ENCODE measurements around the gene KRTAP12-2.

The KRTAP12-2 gene

GRCh38 chr21:44637018-44637850 lies 29.5 kb downstream of the KRTAP12-2 start, which contains the start of gene KRTAP10-10:
Gene KRTAP10-10 (plus strand): TSS chr21:44637356. CDS start chr21:44637418, 62 bp downstream.
- Histone ChIP-seq H2AFZ (ENCODE audit: insufficient read depth, low read length, poor library complexity) (no peak within 1 kb of the TSS), H3K79me2 (ENCODE audit: control insufficient read depth, insufficient read depth, low read length, poor library complexity) (no peaks in the 10 kb centered on the region), H3K14ac (ENCODE audit: low read length) (no peak within 1 kb of the TSS), H4K8ac (ENCODE audit: low read depth, low read length) (no peak within 1 kb of the TSS), H2AK5ac (ENCODE audit: low read length) (no peak within 1 kb of the TSS), H2BK5ac (ENCODE audit: low read depth, low read length, poor library complexity) (no peak within 1 kb of the TSS), H3K4me2 (ENCODE audit: low read length) (no peak within 1 kb of the TSS), H3K4me1 (ENCODE audit: control insufficient read depth in 1 of 2, insufficient read depth in 2 of 2, low read length in 2 of 2) (no peaks in the 10 kb centered on the region), H2BK120ac (ENCODE audit: insufficient read depth, low read length, poor library complexity) (no peak within 1 kb of the TSS), H3K36me3 (ENCODE audit: control insufficient read depth in 1 of 2, insufficient read depth in 2 of 2, low read length in 2 of 2) (no peaks in the 10 kb centered on the region), H4K91ac (ENCODE audit: low read depth, low read length) (no peak within 1 kb of the TSS), H3K4me3 (ENCODE audit: low read depth, low read length) (peak within 1 kb of the TSS; percentile 56), H3K27ac (ENCODE audit: low read depth, low read length) (no peak within 1 kb of the TSS), H4K12ac (ENCODE audit: low read depth, low read length) (no peak within 1 kb of the TSS), H3K18ac (ENCODE audit: low read length) (no peak within 1 kb of the TSS), H3K79me1 (ENCODE audit: low read length) (no peaks in the 10 kb centered on the region), H3K27me3 (ENCODE audit: insufficient read depth, low read length) (no peaks in the 10 kb centered on the region), H2BK12ac (ENCODE audit: low read length) (no peak within 1 kb of the TSS), H3K9me3 (ENCODE audit: insufficient read depth, low read depth, low read length) (no peaks in the 10 kb centered on the region), H3K9ac (ENCODE audit: low read length) (no peak within 1 kb of the TSS), H3K23ac (ENCODE audit: low read length) (no peak within 1 kb of the TSS), H3K4ac (ENCODE audit: low read depth, low read length) (no peak within 1 kb of the TSS)
- WGBS (ENCODE audit: extremely low coverage, insufficient coverage, insufficient read length) = no CpG with 5 or more reads among the region's 21 CpGs
- DNase-seq = no peak

DNA sequence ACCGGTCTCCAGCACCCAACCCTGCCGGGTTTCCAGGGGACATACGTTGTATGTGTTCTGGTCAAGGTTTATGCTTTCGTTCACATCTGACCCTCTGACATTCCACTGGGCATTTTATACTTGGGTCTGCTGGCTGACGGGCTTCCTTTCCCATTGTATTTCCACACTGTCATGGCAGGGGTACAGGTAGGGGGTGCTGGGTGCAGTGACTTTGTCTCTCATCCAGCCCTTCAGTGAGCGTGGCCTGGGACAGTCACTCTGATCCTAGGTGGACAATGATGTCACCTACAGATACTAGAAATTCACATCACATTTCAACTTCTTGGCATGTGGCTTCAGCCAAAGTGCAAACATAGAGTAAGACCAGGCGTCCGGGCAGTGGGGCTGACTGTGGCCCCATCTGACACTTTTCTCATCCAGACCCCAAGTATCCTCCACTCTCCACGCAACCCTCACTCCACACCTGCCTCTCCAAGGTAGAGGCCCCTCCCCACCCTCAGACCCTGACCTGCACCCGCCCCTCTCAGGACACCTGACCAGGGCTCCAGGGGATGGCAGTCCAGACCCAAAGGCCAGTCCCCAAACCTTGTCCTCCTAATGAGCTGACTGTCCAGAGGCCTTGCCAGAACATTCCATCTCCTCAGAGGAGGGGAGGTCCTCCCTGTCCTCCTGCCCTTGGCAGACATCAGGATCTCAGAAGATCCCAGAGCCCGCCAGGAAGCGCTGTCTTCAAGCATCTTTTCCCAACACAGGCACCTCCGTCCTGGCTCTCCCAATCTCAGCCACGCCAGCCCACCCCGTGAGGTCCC lies 30.3 kb downstream of the KRTAP12-2 start:
- Histone ChIP-seq H3K4ac (ENCODE audit: low read depth, low read length) (no peak overlapping the region), H3K79me2 (ENCODE audit: control insufficient read depth, insufficient read depth, low read length, poor library complexity) (no peaks in the 10 kb centered on the region), H4K8ac (ENCODE audit: low read depth, low read length) (no peak overlapping the region), H3K9me3 (ENCODE audit: insufficient read depth, low read depth, low read length) (no peaks in the 10 kb centered on the region), H3K4me3 (ENCODE audit: low read depth, low read length) (no peak overlapping the region), H4K12ac (ENCODE audit: low read depth, low read length) (no peak overlapping the region), H3K4me2 (ENCODE audit: low read length) (no peak overlapping the region), H3K23ac (ENCODE audit: low read length) (no peak overlapping the region), H2BK120ac (ENCODE audit: insufficient read depth, low read length, poor library complexity) (no peak overlapping the region), H3K27me3 (ENCODE audit: insufficient read depth, low read length) (no peaks in the 10 kb centered on the region), H2AK5ac (ENCODE audit: low read length) (no peak overlapping the region), H4K91ac (ENCODE audit: low read depth, low read length) (no peak overlapping the region), H2BK5ac (ENCODE audit: low read depth, low read length, poor library complexity) (no peak overlapping the region), H3K18ac (ENCODE audit: low read length) (no peak overlapping the region), H2BK12ac (ENCODE audit: low read length) (no peak overlapping the region), H3K79me1 (ENCODE audit: low read length) (no peaks in the 10 kb centered on the region), H3K27ac (ENCODE audit: low read depth, low read length) (no peak overlapping the region), H3K9ac (ENCODE audit: low read length) (no peak overlapping the region), H3K14ac (ENCODE audit: low read length) (no peak overlapping the region), H3K4me1 (ENCODE audit: control insufficient read depth in 1 of 2, insufficient read depth in 2 of 2, low read length in 2 of 2) (no peaks in the 10 kb centered on the region), H3K36me3 (ENCODE audit: control insufficient read depth in 1 of 2, insufficient read depth in 2 of 2, low read length in 2 of 2) (no peaks in the 10 kb centered on the region), H2AFZ (ENCODE audit: insufficient read depth, low read length, poor library complexity) (no peak overlapping the region)
- no peak for DNase-seq
- no CpG with 5 or more reads among the region's 15 CpGs for WGBS (ENCODE audit: extremely low coverage, insufficient coverage, insufficient read length)

- no peak overlapping the region for H3K4me3 ChIP-seq (ENCODE audit: low read depth, low read length)
- H2BK5ac ChIP-seq (ENCODE audit: low read depth, low read length, poor library complexity) = no peak overlapping the region
- no peak overlapping the region for H3K23ac ChIP-seq (ENCODE audit: low read length)
- no peak overlapping the region for H3K9ac ChIP-seq (ENCODE audit: low read length)
- no peaks in the 10 kb centered on the region for H3K4me1 ChIP-seq (ENCODE audit: control insufficient read depth in 1 of 2, insufficient read depth in 2 of 2, low read length in 2 of 2)
- H3K18ac ChIP-seq (ENCODE audit: low read length) = no peak overlapping the region
- no peak overlapping the region for H4K91ac ChIP-seq (ENCODE audit: low read depth, low read length)
- H3K27me3 ChIP-seq (ENCODE audit: insufficient read depth, low read length) = no peaks in the 10 kb centered on the region
- H3K4me2 ChIP-seq (ENCODE audit: low read length) = no peak overlapping the region
- no peak overlapping the region for H3K4ac ChIP-seq (ENCODE audit: low read depth, low read length)
- no peaks in the 10 kb centered on the region for H3K79me2 ChIP-seq (ENCODE audit: control insufficient read depth, insufficient read depth, low read length, poor library complexity)
- no peak overlapping the region for H4K12ac ChIP-seq (ENCODE audit: low read depth, low read length)
- H2BK12ac ChIP-seq (ENCODE audit: low read length) = no peak overlapping the region
- no peak for DNase-seq
- no peak overlapping the region for H4K8ac ChIP-seq (ENCODE audit: low read depth, low read length)
- no peak overlapping the region for H3K14ac ChIP-seq (ENCODE audit: low read length)
- no peak overlapping the region for H2BK120ac ChIP-seq (ENCODE audit: insufficient read depth, low read length, poor library complexity)
- no peak overlapping the region for H2AK5ac ChIP-seq (ENCODE audit: low read length)
- no CpG with 5 or more reads among the region's 1 CpG for WGBS (ENCODE audit: extremely low coverage, insufficient coverage, insufficient read length)
- H3K27ac ChIP-seq (ENCODE audit: low read depth, low read length) = no peak overlapping the region
- no peaks in the 10 kb centered on the region for H3K79me1 ChIP-seq (ENCODE audit: low read length)
- H2AFZ ChIP-seq (ENCODE audit: insufficient read depth, low read length, poor library complexity) = no peak overlapping the region
- no peaks in the 10 kb centered on the region for H3K36me3 ChIP-seq (ENCODE audit: control insufficient read depth in 1 of 2, insufficient read depth in 2 of 2, low read length in 2 of 2)
- no peaks in the 10 kb centered on the region for H3K9me3 ChIP-seq (ENCODE audit: insufficient read depth, low read depth, low read length)
Observed at GRCh38 chr21:44632067-44632466, 34.7 kb downstream of the KRTAP12-2 start.

- no peaks in the 10 kb centered on the region for H3K36me3 ChIP-seq (ENCODE audit: control insufficient read depth in 1 of 2, insufficient read depth in 2 of 2, low read length in 2 of 2)
- no peak overlapping the region for H2BK12ac ChIP-seq (ENCODE audit: low read length)
- no peak overlapping the region for H3K23ac ChIP-seq (ENCODE audit: low read length)
- no peak overlapping the region for H4K91ac ChIP-seq (ENCODE audit: low read depth, low read length)
- H3K4ac ChIP-seq (ENCODE audit: low read depth, low read length) = no peak overlapping the region
- H2BK5ac ChIP-seq (ENCODE audit: low read depth, low read length, poor library complexity) = no peak overlapping the region
- H3K27me3 ChIP-seq (ENCODE audit: insufficient read depth, low read length) = no peaks in the 10 kb centered on the region
- no peak overlapping the region for H3K14ac ChIP-seq (ENCODE audit: low read length)
- H2AFZ ChIP-seq (ENCODE audit: insufficient read depth, low read length, poor library complexity) = no peak overlapping the region
- H2AK5ac ChIP-seq (ENCODE audit: low read length) = no peak overlapping the region
- H4K8ac ChIP-seq (ENCODE audit: low read depth, low read length) = no peak overlapping the region
- H3K9me3 ChIP-seq (ENCODE audit: insufficient read depth, low read depth, low read length) = peaks cover 7% of the 10 kb centered on the region
- H3K4me3 ChIP-seq (ENCODE audit: low read depth, low read length) = no peak overlapping the region
- H3K9ac ChIP-seq (ENCODE audit: low read length) = no peak overlapping the region
- no peaks in the 10 kb centered on the region for H3K79me2 ChIP-seq (ENCODE audit: control insufficient read depth, insufficient read depth, low read length, poor library complexity)
- no peak overlapping the region for H4K12ac ChIP-seq (ENCODE audit: low read depth, low read length)
- H2BK120ac ChIP-seq (ENCODE audit: insufficient read depth, low read length, poor library complexity) = no peak overlapping the region
- DNase-seq = no peak
- H3K4me1 ChIP-seq (ENCODE audit: control insufficient read depth in 1 of 2, insufficient read depth in 2 of 2, low read length in 2 of 2) = no peaks in the 10 kb centered on the region
- no CpG with 5 or more reads among the region's 2 CpGs for WGBS (ENCODE audit: extremely low coverage, insufficient coverage, insufficient read length)
- no peak overlapping the region for H3K4me2 ChIP-seq (ENCODE audit: low read length)
- no peaks in the 10 kb centered on the region for H3K79me1 ChIP-seq (ENCODE audit: low read length)
- H3K18ac ChIP-seq (ENCODE audit: low read length) = no peak overlapping the region
- H3K27ac ChIP-seq (ENCODE audit: low read depth, low read length) = no peak overlapping the region
Observed at GRCh38 chr21:44630440-44630839, 36.3 kb downstream of the KRTAP12-2 start.

Data from trophoblast cell (in vitro differentiated cells and primary cell).